KMS-11 (cell line): Measurements from ENCODE around the gene SYT9.

Experiments
- H2AFZ ChIP-seq: fragments of 200-600 bp; sonication (generic); 2 replicates; pipeline ENCODE4 v1.6.1; 2016; ENCODE audit warnings: antibody characterized with exemption, mixed run types, low read depth
- H3K27ac ChIP-seq: fragments of 200-600 bp; sonication (generic); 2 replicates; pipeline ENCODE4 v1.6.1; 2016; ENCODE audit warnings: mild to moderate bottlenecking, mixed run types
- H3K27me3 ChIP-seq: fragments of 200-600 bp; sonication (generic); 2 replicates; pipeline ENCODE4 v1.6.1; 2017; ENCODE audit warnings: mild to moderate bottlenecking, low read depth, mixed run types, moderate library complexity; ENCODE audit not compliant: insufficient read depth
- H3K36me3 ChIP-seq: fragments of 200-600 bp; sonication (generic); 2 replicates; pipeline ENCODE4 v1.6.1; 2017; ENCODE audit warnings: mild to moderate bottlenecking, mixed run types; ENCODE audit not compliant: insufficient read depth
- H3K4me1 ChIP-seq: fragments of 200-600 bp; sonication (generic); 2 replicates; pipeline ENCODE4 v1.6.1; 2016; ENCODE audit warnings: mild to moderate bottlenecking, low read depth, mixed run types; ENCODE audit not compliant: poor library complexity, severe bottlenecking
- H3K4me2 ChIP-seq: fragments of 200-600 bp; sonication (generic); 2 replicates; pipeline ENCODE4 v1.7.0; 2016; ENCODE audit warnings: mild to moderate bottlenecking, mixed run types
- H3K4me3 ChIP-seq: fragments of 200-600 bp; sonication (generic); IDR thresholded peaks from 2 replicates; pipeline ENCODE4 v1.6.1; 2017; ENCODE audit warnings: low read depth, low read length, mixed read lengths; ENCODE audit not compliant: insufficient read depth
- H3K79me2 ChIP-seq: fragments of 200-600 bp; sonication (generic); 2 replicates; pipeline ENCODE4 v1.6.1; 2016; ENCODE audit warnings: low read depth, mixed run types; ENCODE audit not compliant: insufficient read depth
- H3K9ac ChIP-seq: fragments of 200-600 bp; sonication (generic); 2 replicates; pipeline ENCODE4 v1.6.1; 2016; ENCODE audit warnings: mild to moderate bottlenecking, mixed run types
- H4K20me1 ChIP-seq: fragments of 200-600 bp; sonication (generic); 2 replicates; pipeline ENCODE4 v1.6.1; 2016; ENCODE audit warnings: mild to moderate bottlenecking, mixed run types; ENCODE audit not compliant: insufficient read depth
- CTCF ChIP-seq: fragments of 200-600 bp; sonication (generic); conservative IDR thresholded peaks from 2 replicates; pipeline ENCODE4 v1.6.1; 2017; ENCODE audit warnings: low read depth, mild to moderate bottlenecking, antibody characterized with exemption, low read length, moderate library complexity, mixed read lengths

The SYT9 gene

GRCh38 chr11:7499081-7499480 lies 247.4 kb downstream of the SYT9 start:
- H3K4me1 ChIP-seq: no peaks in the 10 kb centered on the region
- H4K20me1 ChIP-seq: no peaks in the 10 kb centered on the region
- H3K4me3 ChIP-seq: no peak overlapping the region
- H3K36me3 ChIP-seq: no peaks in the 10 kb centered on the region
- no peaks in the 10 kb centered on the region for H3K79me2 ChIP-seq
- H3K27me3 ChIP-seq: no peaks in the 10 kb centered on the region
- H2AFZ ChIP-seq: no peak overlapping the region
- H3K27ac ChIP-seq: no peak overlapping the region
- TF ChIP-seq CTCF: no peak
- H3K9ac ChIP-seq: no peak overlapping the region
- H3K4me2 ChIP-seq: no peak overlapping the region

GRCh38 chr11:7500251-7500650 lies 248.5 kb downstream of the SYT9 start:
- Histone ChIP-seq H3K9ac (no peak overlapping the region), H3K27me3 (no peaks in the 10 kb centered on the region), H3K4me1 (no peaks in the 10 kb centered on the region), H4K20me1 (no peaks in the 10 kb centered on the region), H2AFZ (no peak overlapping the region), H3K4me2 (no peak overlapping the region), H3K27ac (no peak overlapping the region), H3K79me2 (no peaks in the 10 kb centered on the region), H3K4me3 (no peak overlapping the region), H3K36me3 (no peaks in the 10 kb centered on the region)
- TF ChIP-seq CTCF: no peak

GRCh38 chr11:7501251-7501650 lies 249.5 kb downstream of the SYT9 start:
- H3K27me3 ChIP-seq: no peaks in the 10 kb centered on the region
- no peaks in the 10 kb centered on the region for H3K4me1 ChIP-seq
- H3K79me2 ChIP-seq: no peaks in the 10 kb centered on the region
- no peak for TF ChIP-seq CTCF
- no peak overlapping the region for H3K4me2 ChIP-seq
- H3K4me3 ChIP-seq: no peak overlapping the region
- H4K20me1 ChIP-seq: no peaks in the 10 kb centered on the region
- H2AFZ ChIP-seq: no peak overlapping the region
- no peak overlapping the region for H3K9ac ChIP-seq
- H3K27ac ChIP-seq: no peak overlapping the region
- no peaks in the 10 kb centered on the region for H3K36me3 ChIP-seq

- Histone ChIP-seq H3K4me1 (no peaks in the 10 kb centered on the region), H3K4me2 (no peak overlapping the region), H3K4me3 (no peak overlapping the region), H3K27ac (no peak overlapping the region), H2AFZ (no peak overlapping the region), H3K36me3 (no peaks in the 10 kb centered on the region), H3K9ac (no peak overlapping the region), H3K27me3 (no peaks in the 10 kb centered on the region), H3K79me2 (no peaks in the 10 kb centered on the region), H4K20me1 (no peaks in the 10 kb centered on the region)
- no peak for TF ChIP-seq CTCF
Observed at GRCh38 chr11:7501894-7502293, 250.2 kb downstream of the SYT9 start.

GRCh38 chr11:7506243-7506642 lies 254.5 kb downstream of the SYT9 start:
- no peaks in the 10 kb centered on the region for H4K20me1 ChIP-seq
- no peaks in the 10 kb centered on the region for H3K36me3 ChIP-seq
- no peak overlapping the region for H3K27ac ChIP-seq
- H3K27me3 ChIP-seq: no peaks in the 10 kb centered on the region
- no peaks in the 10 kb centered on the region for H3K79me2 ChIP-seq
- peaks cover 7% of the 10 kb centered on the region for H3K4me1 ChIP-seq
- no peak overlapping the region for H3K4me3 ChIP-seq
- no peak overlapping the region for H2AFZ ChIP-seq
- no peak for TF ChIP-seq CTCF
- no peak overlapping the region for H3K4me2 ChIP-seq
- H3K9ac ChIP-seq: no peak overlapping the region
